ENCODE results near the gene MRPS10. TPM values are rescaled to one million over a fixed set of nuclear protein-coding genes. Genes with fewer than 3 reads are reported as not detected.
"Not testable (repeated sequence)": the region's sequence is repeated elsewhere in the genome, so short reads cannot be mapped to it uniquely, and the experiment has no call there.

MRPS10 gene
- total RNA-seq, 1 donor from 2014 or later: 57.0 TPM

DNA sequence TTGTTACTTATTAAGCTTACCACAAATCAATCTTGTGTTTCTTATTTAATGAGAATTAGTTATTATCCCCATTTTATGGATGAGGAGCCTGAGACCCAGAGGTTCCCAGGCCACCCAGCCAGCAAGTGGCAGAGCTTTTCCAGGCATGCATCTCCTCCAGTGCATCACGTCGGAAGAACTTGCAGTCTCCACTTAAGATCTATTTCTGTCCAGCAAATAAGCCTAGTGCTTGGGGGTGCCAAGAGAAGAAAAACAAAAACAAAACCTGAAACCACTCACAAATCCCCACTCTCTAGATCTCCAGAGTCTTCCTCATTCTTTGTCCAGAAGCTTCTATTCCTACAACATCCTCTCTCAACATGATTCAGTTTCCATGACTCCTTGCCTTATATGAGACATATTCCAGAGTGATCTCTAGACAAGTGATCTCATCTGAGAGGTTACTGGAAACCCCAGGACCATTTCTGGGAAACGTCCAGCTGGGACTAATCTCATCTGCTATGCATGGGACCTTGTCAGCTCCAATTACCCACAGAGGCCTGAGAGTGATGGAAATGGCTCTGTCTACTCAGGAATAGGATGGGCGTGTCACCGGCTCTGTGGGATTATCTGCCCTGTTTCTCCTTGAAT lies 27.0 kb downstream of the MRPS10 start:
- no peak for ATAC-seq (ENCODE audit: poor library complexity)

GRCh38 chr6:42188406-42188805 lies 29.3 kb downstream of the MRPS10 start:
- ATAC-seq (ENCODE audit: poor library complexity): no peak
- intact Hi-C loops (cut with DNase I): no loop called here
- no peak for DNase-seq

More for the DNA sequence above, 27.0 kb downstream of the MRPS10 start:
- DNase-seq: no peak
- intact Hi-C loops (cut with DNase I): no loop called here

- ATAC-seq (ENCODE audit: poor library complexity) (no peak), DNase-seq (no peak)
- intact Hi-C loops (cut with DNase I): no loop called here
Measured at GRCh38 chr6:42185597-42185996, 32.1 kb downstream of the MRPS10 start.

GRCh38 chr6:42184475-42184874 lies 33.2 kb downstream of the MRPS10 start:
- no peak for DNase-seq
- ATAC-seq (ENCODE audit: poor library complexity): no peak
- intact Hi-C loops (cut with DNase I): no loop called here

DNA sequence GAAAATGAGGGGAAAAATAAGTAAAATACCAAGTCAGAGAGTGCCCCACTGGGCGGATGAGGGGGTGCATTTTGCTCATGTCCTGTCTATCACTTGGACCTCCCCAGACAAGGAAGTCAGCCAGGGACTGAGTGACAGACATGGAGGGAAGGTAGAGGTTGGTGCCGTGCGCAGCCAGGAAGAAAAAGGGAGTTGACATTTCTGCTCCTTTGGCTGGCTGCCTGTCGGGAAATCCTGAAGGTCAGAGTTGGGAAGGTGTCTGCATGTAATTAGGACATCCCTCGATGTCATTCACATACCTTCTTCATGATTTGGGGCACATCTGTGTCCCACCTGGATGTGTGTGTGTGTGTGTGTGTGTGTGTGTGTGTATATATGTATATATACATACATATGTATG lies 35.6 kb downstream of the MRPS10 start:
- no peak for DNase-seq
- intact Hi-C loops (cut with DNase I): no loop called here
- no peak for ATAC-seq (ENCODE audit: poor library complexity)

DNA sequence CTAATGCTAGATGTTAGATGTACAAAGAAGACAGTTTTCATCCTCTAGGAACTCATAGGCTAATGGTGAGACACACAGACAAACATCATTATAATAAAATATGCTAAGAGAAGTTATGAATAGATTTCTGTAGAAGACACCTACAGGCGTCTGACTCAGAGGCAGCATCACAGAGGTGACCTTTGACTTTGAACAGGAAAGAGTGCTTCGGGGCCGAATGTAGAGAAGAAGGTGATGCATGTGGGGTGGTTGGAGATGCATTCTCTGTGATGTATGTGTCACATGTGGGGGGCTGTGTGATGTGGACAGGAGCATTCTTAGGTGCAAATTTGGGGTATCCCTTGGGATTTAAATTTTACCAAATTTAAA lies 37.7 kb downstream of the MRPS10 start:
- no peak for ATAC-seq (ENCODE audit: poor library complexity)
- intact Hi-C loops (cut with DNase I): no loop called here
- no peak for DNase-seq

GRCh38 chr6:42179261-42179944 lies 38.3 kb downstream of the MRPS10 start:
- ATAC-seq (ENCODE audit: poor library complexity) (no peak), DNase-seq (no peak)
- intact Hi-C loops (cut with DNase I): no loop called here

GRCh38 chr6:42177514-42178364 lies 39.9 kb downstream of the MRPS10 start:
- ATAC-seq (ENCODE audit: poor library complexity): no peak
- DNase-seq: no peak
- intact Hi-C loops (cut with DNase I): no loop called here

GRCh38 chr6:42176981-42177380 lies 40.7 kb downstream of the MRPS10 start:
- ATAC-seq (ENCODE audit: poor library complexity): no peak
- intact Hi-C loops (cut with DNase I): no loop called here

GRCh38 chr6:42175860-42176259 lies 41.8 kb downstream of the MRPS10 start:
- intact Hi-C loops (cut with DNase I): no loop called here
- no peak for DNase-seq
- no peak for ATAC-seq (ENCODE audit: poor library complexity)

More at GRCh38 chr6:42176981-42177380, 40.7 kb downstream of the MRPS10 start:
- no peak for DNase-seq

DNA sequence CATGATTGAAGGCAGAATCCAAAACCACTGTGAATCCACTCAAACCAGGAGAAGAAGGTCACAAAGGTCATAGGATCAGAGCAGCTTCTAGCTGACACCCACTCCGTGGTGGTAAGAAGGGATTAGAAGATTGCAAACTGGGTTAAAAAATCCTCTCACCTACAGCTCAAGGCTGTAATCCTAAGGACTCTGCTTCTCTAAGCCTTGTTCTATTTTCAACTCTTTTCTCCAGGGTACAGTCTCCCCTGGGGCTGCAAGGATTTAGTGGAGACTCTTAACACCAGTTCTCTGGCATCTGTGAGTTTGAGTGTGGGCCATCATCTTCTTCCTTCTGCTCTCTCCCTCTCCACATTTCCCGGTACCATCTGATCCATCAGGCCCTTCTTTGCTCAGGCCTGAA lies 44.6 kb downstream of the MRPS10 start, which contains the start of gene GUCA1A:
Gene GUCA1A (plus strand): TSS at position 264 of the 400 bp plus-strand sequence. CDS start 250 bp downstream, outside the sequence.
- ATAC-seq (ENCODE audit: poor library complexity): no peak
- intact Hi-C loops (cut with DNase I): no loop called here
- DNase-seq: no peak

GRCh38 chr6:42171813-42172581 lies 45.7 kb downstream of the MRPS10 start:
- intact Hi-C loops (cut with DNase I): no loop called here
- ATAC-seq (ENCODE audit: poor library complexity): no peak
- no peak for DNase-seq

DNA sequence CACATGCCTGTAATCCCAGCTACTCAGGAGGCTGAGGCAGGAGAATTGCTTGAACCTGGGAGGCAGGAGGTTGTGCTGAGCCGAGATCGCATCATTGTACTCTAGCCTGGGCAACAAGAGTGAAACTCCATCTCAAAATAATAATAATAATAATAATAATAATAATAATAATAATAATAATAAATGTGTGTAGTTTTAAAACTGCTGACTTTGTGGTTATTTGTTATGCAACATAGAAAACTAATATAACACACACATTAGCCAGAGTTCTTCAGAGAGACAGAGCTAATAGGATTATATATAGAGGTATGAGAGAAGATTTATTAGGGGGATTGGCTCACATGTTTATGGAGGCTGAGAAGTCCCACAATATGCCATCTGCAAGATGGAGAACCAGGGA lies 47.9 kb downstream of the MRPS10 start:
- intact Hi-C loops (cut with DNase I): loop anchor here (10.0 kb wide), 1 partner anchor 395 kb away; the partner anchor contains the start of gene FRS3
- ATAC-seq (ENCODE audit: poor library complexity); DNase-seq: not testable (repeated sequence)

DNA sequence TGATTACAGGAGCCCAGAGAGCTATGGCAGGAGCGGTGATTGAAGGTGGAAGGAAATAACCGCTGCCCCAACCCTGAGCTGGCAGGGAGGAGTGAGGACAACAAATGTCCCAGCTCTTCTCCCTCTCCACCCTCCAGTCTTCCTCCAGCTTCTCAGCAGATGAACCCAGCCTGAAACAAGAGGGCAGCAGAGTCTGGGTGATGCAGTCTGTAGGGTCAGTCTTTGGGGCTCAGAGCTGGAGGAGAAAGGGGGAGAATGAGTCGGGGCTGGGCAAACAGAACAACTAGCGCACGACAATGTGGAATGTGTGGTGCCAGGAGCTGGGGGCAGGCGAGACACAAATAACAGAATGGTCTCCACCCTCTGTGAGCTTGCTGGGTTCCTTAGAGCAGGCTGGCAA lies 49.0 kb downstream of the MRPS10 start:
- ATAC-seq (ENCODE audit: poor library complexity) (no peak), DNase-seq (no peak)
- intact Hi-C loops (cut with DNase I): loop anchor here (10.0 kb wide), 1 partner anchor 394 kb away; the partner anchor contains the start of gene FRS3

DNA sequence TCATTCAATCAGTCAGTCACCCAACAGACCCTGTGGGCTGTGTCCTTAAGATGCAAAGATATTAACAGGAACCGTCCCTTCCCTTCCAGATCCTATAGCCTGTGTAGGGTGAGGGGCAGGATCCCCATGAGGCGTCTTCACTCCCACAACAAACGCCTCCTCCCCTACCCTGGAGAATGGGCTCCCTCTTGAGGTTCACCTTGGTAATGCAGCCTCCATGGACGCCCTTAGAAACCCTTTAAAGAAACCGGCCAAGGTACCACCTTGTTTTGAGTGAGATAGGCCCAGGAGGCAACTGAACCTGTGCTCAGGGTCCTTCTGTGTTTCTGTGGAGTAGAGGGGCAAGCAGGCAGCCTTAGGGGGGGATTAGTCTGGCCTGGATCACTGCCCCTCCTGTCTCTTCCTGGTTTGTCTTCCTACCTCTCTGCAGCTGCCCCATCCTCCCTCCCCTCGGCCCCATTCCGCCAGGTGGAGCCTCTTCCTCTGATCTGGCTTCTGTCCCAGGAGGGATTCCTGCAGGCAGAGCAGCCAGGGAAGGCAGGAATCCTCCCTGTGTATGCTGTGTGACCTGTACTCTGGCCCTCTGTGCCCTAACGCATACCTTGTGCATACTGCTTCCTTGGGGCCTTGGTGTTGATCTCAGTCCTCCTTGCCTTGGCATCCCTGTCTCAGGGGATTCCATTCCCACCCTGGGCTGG lies 51.1 kb downstream of the MRPS10 start:
- DNase-seq (peak; percentile 50), ATAC-seq (ENCODE audit: poor library complexity) (peak; percentile 90)
- intact Hi-C loops (cut with DNase I): loop anchor here (10.0 kb wide), 1 partner anchor 392 kb away; the partner anchor contains the start of gene FRS3

GRCh38 chr6:42165016-42165415 lies 52.6 kb downstream of the MRPS10 start:
- intact Hi-C loops (cut with DNase I): loop anchor here (2.0 to 10.0 kb wide), 2 partner anchors 90 to 390 kb away; partner anchors contain the start of gene FRS3

DNA sequence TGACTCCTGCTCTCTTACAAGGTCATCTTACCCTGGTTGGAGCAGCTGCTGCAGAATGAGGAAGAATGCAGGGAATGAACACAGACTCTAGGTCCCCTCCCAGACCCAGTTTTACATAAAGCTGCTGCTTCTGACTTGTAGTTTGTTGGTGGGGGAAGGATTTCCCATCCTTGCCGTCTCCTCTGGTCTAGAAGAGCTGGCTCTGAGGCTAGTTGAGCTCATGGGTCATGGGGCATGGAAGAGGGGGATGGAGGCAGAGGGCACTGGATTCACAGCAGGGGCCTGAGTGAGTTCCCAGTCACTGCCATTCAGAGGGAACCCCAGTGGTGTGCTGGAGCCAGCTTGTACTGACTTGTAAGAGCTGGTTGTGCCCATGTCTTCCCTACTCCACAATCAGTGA lies 53.7 kb downstream of the MRPS10 start:
- DNase-seq: no peak
- ATAC-seq (ENCODE audit: poor library complexity): no peak

More at GRCh38 chr6:42165016-42165415, 52.6 kb downstream of the MRPS10 start:
- no peak for ATAC-seq (ENCODE audit: poor library complexity)
- no peak for DNase-seq

DNA sequence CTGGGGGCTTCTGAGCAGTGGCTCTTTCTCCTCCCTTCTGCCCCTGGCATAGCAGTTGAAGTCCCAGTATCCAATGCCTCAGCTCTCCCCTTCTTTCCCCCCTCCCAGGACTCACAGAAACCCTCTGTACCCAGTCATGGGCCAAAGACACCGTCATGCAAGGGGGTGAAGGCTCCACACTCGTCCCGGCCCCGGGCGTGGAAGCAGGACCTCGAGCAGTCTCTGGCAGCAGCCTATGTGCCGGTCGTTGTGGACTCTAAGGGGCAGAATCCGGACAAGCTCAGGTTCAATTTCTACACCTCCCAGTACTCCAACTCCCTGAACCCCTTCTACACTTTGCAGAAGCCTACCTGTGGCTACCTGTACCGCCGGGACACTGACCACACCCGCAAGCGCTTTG lies 54.8 kb downstream of the MRPS10 start:
- intact Hi-C loops (cut with DNase I): loop anchor here (10.0 kb wide), 1 partner anchor 388 kb away; the partner anchor contains the start of gene FRS3
- ATAC-seq (ENCODE audit: poor library complexity): no peak
- DNase-seq: no peak

More for the DNA sequence above, 53.7 kb downstream of the MRPS10 start:
- intact Hi-C loops (cut with DNase I): loop anchor here (2.0 to 10.0 kb wide), 2 partner anchors 89 to 389 kb away; partner anchors contain the start of gene FRS3
